HepG2 (cell line): ENCODE data around the gene AGXT. TPM values are rescaled to one million over a fixed set of nuclear protein-coding genes. Genes with fewer than 3 reads are reported as not detected.

ENCODE experiments used
- ARID2 ChIP-seq: sonication (generic); formaldehyde crosslinking; IDR thresholded peaks from 2 replicates; pipeline ENCODE4 v1.8.1; 2022; ENCODE audit warnings: mild to moderate bottlenecking, missing genetic modification reagents, borderline replicate concordance
- CBX5 ChIP-seq: sonication (generic); formaldehyde crosslinking; IDR thresholded peaks from 2 replicates; pipeline ENCODE4 v1.4.0; 2020; ENCODE audit warnings: missing genetic modification reagents, borderline replicate concordance
- DPF2 ChIP-seq: sonication (generic); formaldehyde crosslinking; IDR thresholded peaks from 2 replicates; pipeline ENCODE4 v1.4.0; 2020; ENCODE audit warnings: mild to moderate bottlenecking, low read depth, missing genetic modification reagents, borderline replicate concordance
- ERF ChIP-seq: IDR thresholded peaks from 2 replicates; pipeline ENCODE4 v1.6.1; 2018; ENCODE audit warnings: missing biosample characterization, missing genetic modification reagents
- GTF2F1 ChIP-seq: fragments of 150-350 bp; IDR thresholded peaks from 2 replicates; pipeline ENCODE4 v1.6.1; 2014; ENCODE audit warnings: low read length
- MTA3 ChIP-seq: sonication (generic); formaldehyde crosslinking; IDR thresholded peaks from 2 replicates; pipeline ENCODE4 v1.4.0; 2020; ENCODE audit warnings: missing genetic modification reagents
- NR3C1 ChIP-seq: sonication (generic); formaldehyde crosslinking; IDR thresholded peaks from 2 replicates; pipeline ENCODE4 v1.4.0; 2020; ENCODE audit warnings: missing genetic modification reagents
- PAWR ChIP-seq: sonication (generic); formaldehyde crosslinking; IDR thresholded peaks from 2 replicates; pipeline ENCODE4 v1.4.0; 2020; ENCODE audit warnings: missing genetic modification reagents, mild to moderate bottlenecking, borderline replicate concordance
- RAD51 ChIP-seq: fragments of 450-650 bp; IDR thresholded peaks from 2 replicates; pipeline ENCODE4 v1.6.1; 2016; ENCODE audit warnings: borderline replicate concordance
- SETDB1 ChIP-seq: sonication (generic); formaldehyde crosslinking; IDR thresholded peaks from 2 replicates; pipeline ENCODE4 v1.5.1; 2020; ENCODE audit warnings: missing genetic modification reagents, mild to moderate bottlenecking, borderline replicate concordance
- TBL1XR1 ChIP-seq: fragments of 150-350 bp; IDR thresholded peaks from 2 replicates; pipeline ENCODE4 v1.6.1; 2014; ENCODE audit warnings: borderline replicate concordance, low read length; ENCODE audit not compliant: partially characterized antibody
- TSC22D2 ChIP-seq: sonication (generic); formaldehyde crosslinking; IDR thresholded peaks from 2 replicates; pipeline ENCODE4 v1.5.1; 2020; ENCODE audit warnings: missing genetic modification reagents, mild to moderate bottlenecking, borderline replicate concordance
- USF2 ChIP-seq, 2 experiments: sonication (generic) in 1 of 2; formaldehyde crosslinking in 1 of 2; IDR thresholded peaks; 2 replicates each; pipeline versions ENCODE4 v1.5.1 to v1.6.1; 2011 to 2020; ENCODE audit warnings: borderline replicate concordance in 1 of 2, low read depth in 1 of 2, low read length in 1 of 2, mild to moderate bottlenecking in 1 of 2, missing genetic modification reagents in 1 of 2, moderate library complexity in 1 of 2
- WIZ ChIP-seq: sonication (generic); formaldehyde crosslinking; IDR thresholded peaks from 2 replicates; pipeline ENCODE4 v1.5.1; 2020; ENCODE audit warnings: mild to moderate bottlenecking, missing genetic modification reagents
- ZBTB21 ChIP-seq: sonication (generic); formaldehyde crosslinking; IDR thresholded peaks from 2 replicates; pipeline ENCODE4 v1.4.0; 2020; ENCODE audit warnings: missing genetic modification reagents
- ZFP1 ChIP-seq: IDR thresholded peaks from 2 replicates; pipeline ENCODE4 v1.6.1; 2016
- ZNF143 ChIP-seq: sonication (generic); formaldehyde crosslinking; IDR thresholded peaks from 2 replicates; pipeline ENCODE4 v1.4.0; 2020; ENCODE audit warnings: missing genetic modification reagents
- ZNF556 ChIP-seq: sonication (generic); formaldehyde crosslinking; IDR thresholded peaks from 2 replicates; pipeline ENCODE4 v1.4.0; 2020; ENCODE audit warnings: mild to moderate bottlenecking, missing genetic modification reagents, borderline replicate concordance
- ZNF652 ChIP-seq: IDR thresholded peaks from 2 replicates; pipeline ENCODE4 v1.6.1; 2016; ENCODE audit warnings: low read depth, borderline replicate concordance
- ZNF704 ChIP-seq: sonication (generic); formaldehyde crosslinking; IDR thresholded peaks from 2 replicates; pipeline ENCODE4 v1.8.1; 2023; ENCODE audit warnings: mild to moderate bottlenecking, inconsistent platforms, moderate library complexity, missing genetic modification reagents, borderline replicate concordance
- polyA plus RNA-seq, 8 experiments: library from polyadenylated mRNA; depleted of rRNA in 3 of 8; stranded (reverse) in 7 of 8; unstranded in 1 of 8; fragments of >200 nt; fragmentation: Illumina TruSeq in 4 of 8; extraction: Trizol in 4 of 8; gene quantifications; 2 replicates each; pipeline versions ENCODE4 v1.2.1 to v1.2.3, GENCODE V29; 2011 to 2016; ENCODE audit warnings: low read depth in 4 of 8, missing spikeins in 1 of 8, mixed read lengths in 1 of 8; ENCODE audit not compliant: insufficient read depth in 1 of 8
- total RNA-seq, 5 experiments: library from RNA; depleted of rRNA; stranded (reverse); fragments of >200 nt; fragmentation: Illumina TruSeq; extraction: Trizol; gene quantifications; 2 replicates each; pipeline ENCODE4 v1.2.3, GENCODE V29; 2016; ENCODE audit warnings: low read depth in 1 of 5
- TF ChIP-seq, protein P1 (sequence below): sonication (generic); formaldehyde crosslinking; conservative IDR thresholded peaks from 2 replicates; pipeline ENCODE4 v1.5.0; 2020; ENCODE audit warnings: missing genetic modification reagents

The AGXT gene
- total and polyA plus RNA-seq, 2 of the 13 experiments (the other 11 are each of a cell fraction or from before 2014, with no cell fraction given): 41.9 to 96.1 TPM

- TF ChIP-seq ZNF704 (CRISPR knock-in tag): 0 out of 2 replicates have a peak, but pooled peaks have one; percentile 78
- TF ChIP-seq ZNF652 (CRISPR knock-in tag): no peak
- TF ChIP-seq DPF2 (CRISPR knock-in tag): peak; percentile 78; the same call in 1 of the 2 replicates
- no peak for TF ChIP-seq MTA3 (CRISPR knock-in tag)
- no peak for TF ChIP-seq GTF2F1
- peak; percentile 97 for TF ChIP-seq ERF (CRISPR knock-in tag)
- TF ChIP-seq ZNF143 (CRISPR knock-in tag): peak; percentile 33; the same call in 1 of the 2 replicates
- peak; percentile 78; the same call in 1 of the 2 replicates for TF ChIP-seq CBX5
- TF ChIP-seq ZBTB21: no peak
- peak; percentile 46; the same call in 1 of the 2 replicates for TF ChIP-seq TSC22D2 (CRISPR knock-in tag)
- 0 out of 2 replicates have a peak, but pooled peaks have one; percentile 74 for TF ChIP-seq PAWR (CRISPR knock-in tag)
- no peak for TF ChIP-seq TBL1XR1
- TF ChIP-seq ZNF556 (CRISPR knock-in tag): 0 out of 2 replicates have a peak, but pooled peaks have one; percentile 78
- no peak for TF ChIP-seq WIZ (CRISPR knock-in tag)
- TF ChIP-seq RAD51: no peak
- TF ChIP-seq, protein P1, sequence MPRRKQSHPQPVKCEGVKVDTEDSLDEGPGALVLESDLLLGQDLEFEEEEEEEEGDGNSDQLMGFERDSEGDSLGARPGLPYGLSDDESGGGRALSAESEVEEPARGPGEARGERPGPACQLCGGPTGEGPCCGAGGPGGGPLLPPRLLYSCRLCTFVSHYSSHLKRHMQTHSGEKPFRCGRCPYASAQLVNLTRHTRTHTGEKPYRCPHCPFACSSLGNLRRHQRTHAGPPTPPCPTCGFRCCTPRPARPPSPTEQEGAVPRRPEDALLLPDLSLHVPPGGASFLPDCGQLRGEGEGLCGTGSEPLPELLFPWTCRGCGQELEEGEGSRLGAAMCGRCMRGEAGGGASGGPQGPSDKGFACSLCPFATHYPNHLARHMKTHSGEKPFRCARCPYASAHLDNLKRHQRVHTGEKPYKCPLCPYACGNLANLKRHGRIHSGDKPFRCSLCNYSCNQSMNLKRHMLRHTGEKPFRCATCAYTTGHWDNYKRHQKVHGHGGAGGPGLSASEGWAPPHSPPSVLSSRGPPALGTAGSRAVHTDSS: no peak
- 0 out of 2 replicates have a peak, but pooled peaks have one; percentile 12 for TF ChIP-seq SETDB1 (CRISPR knock-in tag)
- no peak for TF ChIP-seq NR3C1 (CRISPR knock-in tag)
- peak; percentile 96; the same call in 1 of the 2 replicates for TF ChIP-seq ARID2 (CRISPR knock-in tag)
- peak; percentile 19; the same call in 1 of the 2 replicates for TF ChIP-seq USF2 (IDR thresholded peaks at IDR 0.05; ENCODE audit: low read depth, low read length)
- TF ChIP-seq USF2 (CRISPR knock-in tag; IDR thresholded peaks at IDR 0.05; ENCODE audit: borderline replicate concordance): peak; percentile 39; the same call in 1 of the 2 replicates
- TF ChIP-seq ZFP1: no peak; the same call in 1 of the 2 replicates
Measured at GRCh38 chr2:240876475-240877251, 8.0 kb downstream of the AGXT start (continued).
